ENCODE measurements around the gene MATN3. TPM values are rescaled to one million over a fixed set of nuclear protein-coding genes. Genes with fewer than 3 reads are reported as not detected.

Gene MATN3
- total and polyA plus RNA-seq, 2 donors (not counting 3 experiments of a cell fraction or from before 2014, with no cell fraction given), result 1.8 to 3.4 TPM

DNA sequence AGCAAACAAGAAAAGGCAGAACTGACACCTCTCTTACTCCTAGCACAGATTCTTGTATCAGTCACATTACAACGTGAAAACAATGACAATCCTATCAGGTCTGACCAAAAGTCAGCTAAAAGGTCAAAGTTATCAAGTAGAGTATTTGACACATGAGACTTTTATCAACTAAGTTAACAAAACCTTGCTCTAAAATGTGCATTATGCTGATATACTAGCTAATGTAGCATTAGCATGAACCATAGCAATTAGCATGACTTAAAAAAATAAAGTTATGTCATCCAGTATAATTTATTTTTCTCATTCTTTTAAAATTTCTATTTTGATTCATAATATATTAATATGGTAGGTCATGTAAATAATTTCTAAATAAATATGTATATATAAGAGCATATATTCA, 69.3 kb downstream of the MATN3 start:
- no peaks in the 10 kb centered on the region for H3K36me3 ChIP-seq (ENCODE audit: control insufficient read depth in 2 of 2, extremely low read depth in 1 of 2, insufficient read depth in 2 of 2, low read length in 2 of 2)
- H4K20me1 ChIP-seq (replicated peaks; ENCODE audit: control insufficient read depth, extremely low read depth, insufficient read depth, low read length), result no peaks in the 10 kb centered on the region
- no TSS peak for BruUV-seq (replicated peaks)
- dilution Hi-C loops (cut with MboI; ENCODE audit: extremely low pct_ligation_motif_present, low sequenced_read_pairs) (no loop called here), intact Hi-C loops (cut with micrococcal nuclease) (loop anchor here (1.0 kb wide), 1 partner anchor 40 kb away; no protein-coding TSS in a partner anchor)
- no peaks in the 10 kb centered on the region for H3K4me1 ChIP-seq (ENCODE audit: control insufficient read depth, extremely low read depth, insufficient read depth, low read length)
- H3K79me2 ChIP-seq (ENCODE audit: control insufficient read depth, insufficient read depth, low read length), result no peaks in the 10 kb centered on the region
- H3K9me3 ChIP-seq (replicated peaks; ENCODE audit: control insufficient read depth, insufficient read depth, low read length), result no peaks in the 10 kb centered on the region
- H3K27me3 ChIP-seq (ENCODE audit: control insufficient read depth in 2 of 2, insufficient read depth in 2 of 2, low read length in 2 of 2), result no peaks in the 10 kb centered on the region
- H3K9ac ChIP-seq (replicated peaks; ENCODE audit: extremely low read depth, insufficient read depth, low read length), result no peak overlapping the region
- TF ChIP-seq GATA2 (IDR thresholded peaks at IDR 0.05; ENCODE audit: insufficient read depth, insufficient read length, low read depth, low read length) (no peak), POLR2AphosphoS5 (IDR thresholded peaks at IDR 0.05; ENCODE audit: insufficient read depth, low read depth, low read length) (no peak), MYC (IDR thresholded peaks at IDR 0.05; ENCODE audit: low read depth, low read length) (no peak), EZH2 (IDR thresholded peaks at IDR 0.05; ENCODE audit: borderline replicate concordance, low read depth, low read length, severe bottlenecking) (no peak), POLR2A (IDR thresholded peaks at IDR 0.05; ENCODE audit: low read depth, low read length) (no peak), FOS (IDR thresholded peaks at IDR 0.05; ENCODE audit: borderline replicate concordance, insufficient read depth, low read length) (no peak), JUN (IDR thresholded peaks at IDR 0.05; ENCODE audit: borderline replicate concordance, insufficient read depth, insufficient read length, low read depth) (no peak)
- TF ChIP-seq, protein P1, sequence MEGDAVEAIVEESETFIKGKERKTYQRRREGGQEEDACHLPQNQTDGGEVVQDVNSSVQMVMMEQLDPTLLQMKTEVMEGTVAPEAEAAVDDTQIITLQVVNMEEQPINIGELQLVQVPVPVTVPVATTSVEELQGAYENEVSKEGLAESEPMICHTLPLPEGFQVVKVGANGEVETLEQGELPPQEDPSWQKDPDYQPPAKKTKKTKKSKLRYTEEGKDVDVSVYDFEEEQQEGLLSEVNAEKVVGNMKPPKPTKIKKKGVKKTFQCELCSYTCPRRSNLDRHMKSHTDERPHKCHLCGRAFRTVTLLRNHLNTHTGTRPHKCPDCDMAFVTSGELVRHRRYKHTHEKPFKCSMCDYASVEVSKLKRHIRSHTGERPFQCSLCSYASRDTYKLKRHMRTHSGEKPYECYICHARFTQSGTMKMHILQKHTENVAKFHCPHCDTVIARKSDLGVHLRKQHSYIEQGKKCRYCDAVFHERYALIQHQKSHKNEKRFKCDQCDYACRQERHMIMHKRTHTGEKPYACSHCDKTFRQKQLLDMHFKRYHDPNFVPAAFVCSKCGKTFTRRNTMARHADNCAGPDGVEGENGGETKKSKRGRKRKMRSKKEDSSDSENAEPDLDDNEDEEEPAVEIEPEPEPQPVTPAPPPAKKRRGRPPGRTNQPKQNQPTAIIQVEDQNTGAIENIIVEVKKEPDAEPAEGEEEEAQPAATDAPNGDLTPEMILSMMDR (IDR thresholded peaks at IDR 0.05; ENCODE audit: extremely low read depth in 1 of 2, insufficient read depth in 1 of 2, low read depth in 1 of 2, low read length in 2 of 2), result no peak
- TF ChIP-seq, protein P2, sequence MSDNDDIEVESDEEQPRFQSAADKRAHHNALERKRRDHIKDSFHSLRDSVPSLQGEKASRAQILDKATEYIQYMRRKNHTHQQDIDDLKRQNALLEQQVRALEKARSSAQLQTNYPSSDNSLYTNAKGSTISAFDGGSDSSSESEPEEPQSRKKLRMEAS (IDR thresholded peaks at IDR 0.05; ENCODE audit: insufficient read depth, insufficient read length), result no peak
- H2AFZ ChIP-seq (ENCODE audit: low read depth, low read length), result no peak overlapping the region
- H3K9me1 ChIP-seq (replicated peaks; ENCODE audit: control insufficient read depth, extremely low read depth, insufficient read depth, low read length), result no peaks in the 10 kb centered on the region
- FAIRE-seq (no peak), DNase-seq (ENCODE audit: low read depth, low spot score) (no peak)
- ChIA-PET CTCF (interaction anchor here (0.8 to 3.3 kb wide), 4 partner anchors 9 to 151 kb away, joined by 3 to 16 read pairs (median 4); no protein-coding TSS in a partner anchor), POLR2A (no interaction called here)
- H3K4me2 ChIP-seq (ENCODE audit: insufficient read depth, low read length), result no peak overlapping the region
- H3K27ac ChIP-seq (ENCODE audit: insufficient read depth, low read depth, low read length), result no peak overlapping the region
- H3K4me3 ChIP-seq (replicated peaks in 1 of 3; ENCODE audit: insufficient read depth in 1 of 3, low read depth in 1 of 3, low read length in 3 of 3), result no peak overlapping the region

Measured in endothelial cell of umbilical vein (primary cell).